H9 (cell line): Measurements from ENCODE around the gene PLXNB3. TPM values are rescaled to one million over a fixed set of nuclear protein-coding genes. Genes with fewer than 3 reads are reported as not detected.

Experiments
- DNase-seq: peaks from one replicate; pipeline ENCODE4 v3.0.0-alpha.2; 2017
- H2AFZ ChIP-seq: one replicate; pipeline ENCODE4 v1.6.1; 2013; ENCODE audit warnings: mild to moderate bottlenecking, low read length, control low read depth, moderate library complexity
- H2AK5ac ChIP-seq: 2 replicates; pipeline ENCODE4 v1.6.1; 2013; ENCODE audit warnings: low read length, control low read depth, mixed read lengths; ENCODE audit not compliant: insufficient read length
- H2BK120ac ChIP-seq: one replicate; pipeline ENCODE4 v1.6.1; 2013; ENCODE audit warnings: low read depth, mild to moderate bottlenecking, low read length, control low read depth, inconsistent platforms; ENCODE audit not compliant: poor library complexity, severe bottlenecking
- H2BK12ac ChIP-seq: 2 replicates; pipeline ENCODE4 v1.6.1; 2013; ENCODE audit warnings: low read length, control low read depth, mixed read lengths, low read depth; ENCODE audit not compliant: insufficient read length
- H2BK15ac ChIP-seq: 2 replicates; pipeline ENCODE4 v1.6.1; 2013; ENCODE audit warnings: low read depth, low read length, control low read depth
- H2BK20ac ChIP-seq: one replicate; pipeline ENCODE4 v1.6.1; 2013; ENCODE audit warnings: low read depth, mild to moderate bottlenecking, low read length, control low read depth, inconsistent platforms; ENCODE audit not compliant: poor library complexity, severe bottlenecking
- H2BK5ac ChIP-seq: 2 replicates; pipeline ENCODE4 v1.6.1; 2013; ENCODE audit warnings: low read length, control low read depth, mixed read lengths; ENCODE audit not compliant: insufficient read length
- H3K14ac ChIP-seq: 2 replicates; pipeline ENCODE4 v1.6.1; 2013; ENCODE audit warnings: low read length, control low read depth; ENCODE audit not compliant: insufficient read depth
- H3K18ac ChIP-seq: 2 replicates; pipeline ENCODE4 v1.6.1; 2013; ENCODE audit warnings: low read depth, mild to moderate bottlenecking, mixed read lengths, low read length, control low read depth; ENCODE audit not compliant: insufficient read length
- H3K23ac ChIP-seq: 2 replicates; pipeline ENCODE4 v1.6.1; 2013; ENCODE audit warnings: low read length, control low read depth, mixed read lengths, low read depth; ENCODE audit not compliant: insufficient read length
- H3K23me2 ChIP-seq: 2 replicates; pipeline ENCODE4 v1.6.1; 2013; ENCODE audit warnings: low read depth, mild to moderate bottlenecking, mixed read lengths, low read length, control low read depth; ENCODE audit not compliant: insufficient read length, poor library complexity, severe bottlenecking
- H3K27ac ChIP-seq: 2 replicates; pipeline ENCODE4 v1.5.1; 2013; ENCODE audit warnings: low read length, control low read depth, mixed read lengths, low read depth; ENCODE audit not compliant: insufficient read length
- H3K27me3 ChIP-seq: 2 replicates; pipeline ENCODE4 v1.6.1; 2013; ENCODE audit warnings: low read length, control low read depth, inconsistent platforms; ENCODE audit not compliant: insufficient read depth
- H3K4ac ChIP-seq: 2 replicates; pipeline ENCODE4 v1.6.1; 2013; ENCODE audit warnings: low read depth, mild to moderate bottlenecking, control low read depth, inconsistent platforms, low read length, moderate library complexity
- H3K4me1 ChIP-seq: 2 replicates; pipeline ENCODE4 v1.6.1; 2013; ENCODE audit warnings: low read length, control low read depth, inconsistent platforms; ENCODE audit not compliant: insufficient read depth
- H3K4me2 ChIP-seq: 2 replicates; pipeline ENCODE4 v1.6.1; 2013; ENCODE audit warnings: low read length, control low read depth, mixed read lengths; ENCODE audit not compliant: insufficient read length, insufficient read depth
- H3K56ac ChIP-seq: 2 replicates; pipeline ENCODE4 v1.6.1; 2013; ENCODE audit warnings: low read depth, mild to moderate bottlenecking, mixed read lengths, low read length, control low read depth; ENCODE audit not compliant: insufficient read length
- H3K79me1 ChIP-seq: 2 replicates; pipeline ENCODE4 v1.6.1; 2013; ENCODE audit warnings: low read depth, mild to moderate bottlenecking, moderate library complexity, low read length, control low read depth, inconsistent platforms; ENCODE audit not compliant: insufficient read depth, poor library complexity, severe bottlenecking
- H3K79me2 ChIP-seq: 2 replicates; pipeline ENCODE4 v1.6.1; 2013; ENCODE audit warnings: low read length, control low read depth, inconsistent platforms; ENCODE audit not compliant: insufficient read depth
- H3K9ac ChIP-seq: 2 replicates; pipeline ENCODE4 v1.6.1; 2013; ENCODE audit warnings: low read length, control low read depth, mixed read lengths; ENCODE audit not compliant: insufficient read length; ENCODE audit errors: extremely low read depth
- H3K9me3 ChIP-seq: one replicate; pipeline ENCODE4 v1.6.1; 2013; ENCODE audit warnings: low read depth, low read length, inconsistent platforms; ENCODE audit not compliant: control insufficient read depth
- H3T11ph ChIP-seq: one replicate; pipeline ENCODE4 v1.6.1; 2013; ENCODE audit warnings: mild to moderate bottlenecking, low read length, control low read depth, inconsistent platforms
- H4K20me1 ChIP-seq: one replicate; pipeline ENCODE4 v1.6.1; 2013; ENCODE audit not compliant: control insufficient read depth, insufficient read length, insufficient read depth
- H4K5ac ChIP-seq: 2 replicates; pipeline ENCODE4 v1.6.1; 2013; ENCODE audit warnings: low read depth, mild to moderate bottlenecking, mixed read lengths, low read length, control low read depth; ENCODE audit not compliant: insufficient read length
- H4K8ac ChIP-seq: replicated peaks from 2 replicates; pipeline ENCODE4 v1.6.1; 2013; ENCODE audit warnings: low read length, control low read depth, mixed read lengths, low read depth; ENCODE audit not compliant: insufficient read length
- H4K91ac ChIP-seq: 2 replicates; pipeline ENCODE4 v1.6.1; 2013; ENCODE audit warnings: low read depth, mild to moderate bottlenecking, moderate library complexity, mixed read lengths, low read length, control low read depth; ENCODE audit not compliant: insufficient read length
- H3K27ac Mint-ChIP-seq, 3 experiments: 2 replicates in 2 of 3; 3 replicates in 1 of 3; pipeline ENCODE4 v1.8.0; 2020 to 2021; ENCODE audit warnings: mixed read lengths in 3 of 3, mild to moderate bottlenecking in 1 of 3, moderate library complexity in 1 of 3
- H3K27me3 Mint-ChIP-seq: 2 replicates; pipeline ENCODE4 v1.8.0; 2021; ENCODE audit warnings: low read depth, mild to moderate bottlenecking, moderate library complexity, mixed read lengths
- H3K36me3 Mint-ChIP-seq, 3 experiments: 2 replicates in 2 of 3; 3 replicates in 1 of 3; pipeline ENCODE4 v1.8.0; 2020 to 2021; ENCODE audit warnings: low read depth in 3 of 3, mixed read lengths in 3 of 3; ENCODE audit not compliant: insufficient read depth in 1 of 3
- H3K4me1 Mint-ChIP-seq, 2 experiments: 2 replicates each; pipeline ENCODE4 v1.8.0; 2020; ENCODE audit warnings: mixed read lengths in 2 of 2
- H3K4me3 Mint-ChIP-seq, 2 experiments: 2 replicates in 1 of 2; 3 replicates in 1 of 2; pipeline ENCODE4 v1.8.0; 2020 to 2021; ENCODE audit warnings: mild to moderate bottlenecking in 2 of 2, mixed read lengths in 2 of 2, moderate library complexity in 1 of 2
- H3K9me3 Mint-ChIP-seq, 2 experiments: 2 replicates in 1 of 2; 3 replicates in 1 of 2; pipeline ENCODE4 v1.8.0; 2020; ENCODE audit warnings: mild to moderate bottlenecking in 2 of 2, mixed read lengths in 2 of 2, moderate library complexity in 1 of 2
- WGBS: extraction: QIAGEN DNeasy Blood & Tissue Kit; methylation state at CpG from one replicate; pipeline ENCODE4 v1.1.7; 2013; ENCODE audit warnings: missing lambda C conversion rate, low lambda C conversion rate, mixed read lengths; ENCODE audit not compliant: insufficient read length; ENCODE audit errors: extremely low coverage; 5-methylcytosine and 5-hydroxymethylcytosine counted together
- total RNA-seq: library from RNA; stranded (reverse); gene quantifications from 2 replicates; pipeline ENCODE4 v1.2.1, GENCODE V29; 2021
- TF ChIP-seq, protein P1 (sequence below): fragments of 200-600 bp; sonication (generic); conservative IDR thresholded peaks from 3 replicates; pipeline ENCODE4 v1.8.0; 2021; ENCODE audit warnings: antibody characterized with exemption, mild to moderate bottlenecking

The PLXNB3 gene
- total RNA-seq, 1 experiment from 2014 or later, result 1.9 TPM

DNA sequence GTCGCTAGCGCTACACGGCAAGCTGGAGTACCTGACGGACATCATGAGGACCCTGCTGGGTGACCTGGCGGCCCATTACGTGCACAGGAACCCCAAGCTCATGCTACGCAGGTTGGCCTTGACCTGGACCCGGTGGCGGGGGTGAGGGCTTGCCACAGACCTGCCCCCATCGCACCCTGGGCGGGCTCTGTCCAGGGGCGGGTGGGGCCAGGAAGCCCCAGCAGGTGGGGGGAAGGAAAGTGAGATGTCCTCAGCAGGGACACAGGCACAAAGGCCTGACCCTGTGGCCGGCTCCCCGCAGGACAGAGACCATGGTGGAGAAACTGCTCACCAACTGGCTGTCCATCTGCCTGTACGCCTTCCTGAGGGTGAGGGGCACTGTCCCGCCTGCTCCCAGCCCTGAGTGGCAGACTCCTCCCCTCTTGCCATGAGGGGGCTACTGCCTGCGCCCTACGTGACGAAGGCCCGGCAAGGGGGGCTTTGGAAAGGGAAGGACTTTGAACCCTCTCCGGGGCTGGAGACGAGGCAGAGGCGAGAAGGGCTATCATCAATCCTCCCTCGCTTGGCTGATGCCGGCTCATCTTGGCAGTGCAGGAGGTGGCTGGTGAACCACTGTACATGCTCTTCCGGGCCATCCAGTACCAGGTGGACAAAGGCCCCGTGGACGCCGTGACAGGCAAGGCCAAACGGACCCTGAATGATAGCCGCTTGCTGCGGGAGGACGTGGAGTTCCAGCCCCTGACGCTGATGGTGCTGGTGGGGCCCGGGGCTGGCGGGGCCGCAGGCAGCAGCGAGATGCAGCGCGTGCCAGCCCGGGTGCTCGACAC lies 11.5 kb downstream of the PLXNB3 start:
- TF ChIP-seq, protein P1, sequence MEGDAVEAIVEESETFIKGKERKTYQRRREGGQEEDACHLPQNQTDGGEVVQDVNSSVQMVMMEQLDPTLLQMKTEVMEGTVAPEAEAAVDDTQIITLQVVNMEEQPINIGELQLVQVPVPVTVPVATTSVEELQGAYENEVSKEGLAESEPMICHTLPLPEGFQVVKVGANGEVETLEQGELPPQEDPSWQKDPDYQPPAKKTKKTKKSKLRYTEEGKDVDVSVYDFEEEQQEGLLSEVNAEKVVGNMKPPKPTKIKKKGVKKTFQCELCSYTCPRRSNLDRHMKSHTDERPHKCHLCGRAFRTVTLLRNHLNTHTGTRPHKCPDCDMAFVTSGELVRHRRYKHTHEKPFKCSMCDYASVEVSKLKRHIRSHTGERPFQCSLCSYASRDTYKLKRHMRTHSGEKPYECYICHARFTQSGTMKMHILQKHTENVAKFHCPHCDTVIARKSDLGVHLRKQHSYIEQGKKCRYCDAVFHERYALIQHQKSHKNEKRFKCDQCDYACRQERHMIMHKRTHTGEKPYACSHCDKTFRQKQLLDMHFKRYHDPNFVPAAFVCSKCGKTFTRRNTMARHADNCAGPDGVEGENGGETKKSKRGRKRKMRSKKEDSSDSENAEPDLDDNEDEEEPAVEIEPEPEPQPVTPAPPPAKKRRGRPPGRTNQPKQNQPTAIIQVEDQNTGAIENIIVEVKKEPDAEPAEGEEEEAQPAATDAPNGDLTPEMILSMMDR, result no peak
- no peaks in the 10 kb centered on the region for H3K23me2 ChIP-seq
- no peak overlapping the region for H3K14ac ChIP-seq
- Mint-ChIP-seq H3K27me3 (peaks cover 2% of the 10 kb centered on the region; the same call in 1 of the 2 replicates), H3K4me3 (no peak overlapping the region; a peak in 1 of 5 replicates), H3K27ac (no peak overlapping the region), H3K4me1 (peaks cover 4 to 8% of the 10 kb centered on the region in 2 experiments), H3K9me3 (peaks cover 31 to 54% of the 10 kb centered on the region in 2 experiments), H3K36me3 (peaks cover 0 to 5% (median 3%) of the 10 kb centered on the region in 3 experiments; a peak in 5 of 7 replicates)
- no peak for DNase-seq
- H3K23ac ChIP-seq, result no peak overlapping the region
- no peaks in the 10 kb centered on the region for H3K9me3 ChIP-seq
- H2BK12ac ChIP-seq, result no peak overlapping the region
- H3K4ac ChIP-seq, result no peak overlapping the region
- H3K9ac ChIP-seq, result no peak overlapping the region
- H4K5ac ChIP-seq, result no peak overlapping the region
- H2BK120ac ChIP-seq, result no peak overlapping the region
- H3T11ph ChIP-seq, result no peak overlapping the region
- no peak overlapping the region for H4K91ac ChIP-seq
- H3K27me3 ChIP-seq, result no peaks in the 10 kb centered on the region
- H2BK15ac ChIP-seq, result no peak overlapping the region
- H3K79me1 ChIP-seq, result no peaks in the 10 kb centered on the region
- H3K4me2 ChIP-seq, result no peak overlapping the region
- no peaks in the 10 kb centered on the region for H3K79me2 ChIP-seq
- no peak overlapping the region for H2BK5ac ChIP-seq
- H2AFZ ChIP-seq, result no peak overlapping the region
- no peak overlapping the region for H3K18ac ChIP-seq
- no peaks in the 10 kb centered on the region for H3K4me1 ChIP-seq
- no peak overlapping the region for H3K56ac ChIP-seq
- H3K27ac ChIP-seq, result no peak overlapping the region
- H4K8ac ChIP-seq, result no peak overlapping the region
- no peak overlapping the region for H2AK5ac ChIP-seq
- WGBS, result no CpG with 5 or more reads among the region's 42 CpGs
- H4K20me1 ChIP-seq, result no peaks in the 10 kb centered on the region
- no peak overlapping the region for H2BK20ac ChIP-seq
